ENCODE measurements around the gene ACTN4.

DNA sequence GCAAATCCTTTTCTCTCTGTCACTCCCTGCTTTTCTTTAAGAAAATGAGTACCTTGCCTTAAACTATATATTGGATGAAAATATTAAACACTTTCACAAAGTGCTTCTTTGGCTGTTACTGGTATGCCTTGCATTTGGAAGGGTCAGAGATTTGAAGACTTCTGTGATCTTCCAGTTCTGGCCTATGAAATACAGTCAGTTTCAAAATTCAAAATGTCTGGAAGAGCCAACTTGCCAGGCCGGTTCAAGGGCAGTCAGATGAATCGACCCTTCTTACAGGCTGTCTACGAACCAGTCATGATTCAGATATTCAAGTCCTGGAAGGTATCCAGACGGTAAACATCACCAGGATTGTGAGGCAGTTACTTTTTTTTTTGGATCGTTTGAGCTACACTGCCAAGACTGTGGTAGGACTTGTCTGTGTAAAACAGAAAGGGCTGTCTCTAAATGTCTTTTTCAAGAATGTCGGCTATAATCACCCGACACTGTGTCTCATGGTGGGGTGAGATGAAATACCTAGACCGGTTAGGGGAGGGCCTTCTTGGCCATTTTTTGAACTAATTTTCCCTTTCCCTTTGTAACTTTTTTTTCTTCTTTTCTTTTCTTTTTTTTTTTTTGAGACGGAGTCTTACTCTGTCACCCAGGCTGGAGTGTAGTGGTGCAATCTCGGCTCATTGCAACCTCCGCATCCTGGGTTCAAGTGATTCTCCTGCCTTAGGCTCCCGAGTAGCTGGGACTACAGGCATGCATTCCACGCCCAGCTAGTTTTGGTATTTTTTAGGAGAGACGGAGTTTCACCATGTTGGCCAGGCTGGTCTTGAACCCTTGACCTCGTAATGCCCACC, 11.2 kb downstream of the ACTN4 start:
- TF ChIP-seq, protein P1, sequence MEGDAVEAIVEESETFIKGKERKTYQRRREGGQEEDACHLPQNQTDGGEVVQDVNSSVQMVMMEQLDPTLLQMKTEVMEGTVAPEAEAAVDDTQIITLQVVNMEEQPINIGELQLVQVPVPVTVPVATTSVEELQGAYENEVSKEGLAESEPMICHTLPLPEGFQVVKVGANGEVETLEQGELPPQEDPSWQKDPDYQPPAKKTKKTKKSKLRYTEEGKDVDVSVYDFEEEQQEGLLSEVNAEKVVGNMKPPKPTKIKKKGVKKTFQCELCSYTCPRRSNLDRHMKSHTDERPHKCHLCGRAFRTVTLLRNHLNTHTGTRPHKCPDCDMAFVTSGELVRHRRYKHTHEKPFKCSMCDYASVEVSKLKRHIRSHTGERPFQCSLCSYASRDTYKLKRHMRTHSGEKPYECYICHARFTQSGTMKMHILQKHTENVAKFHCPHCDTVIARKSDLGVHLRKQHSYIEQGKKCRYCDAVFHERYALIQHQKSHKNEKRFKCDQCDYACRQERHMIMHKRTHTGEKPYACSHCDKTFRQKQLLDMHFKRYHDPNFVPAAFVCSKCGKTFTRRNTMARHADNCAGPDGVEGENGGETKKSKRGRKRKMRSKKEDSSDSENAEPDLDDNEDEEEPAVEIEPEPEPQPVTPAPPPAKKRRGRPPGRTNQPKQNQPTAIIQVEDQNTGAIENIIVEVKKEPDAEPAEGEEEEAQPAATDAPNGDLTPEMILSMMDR (conservative IDR thresholded peaks at IDR 0.05), result no peak
- no peak for TF ChIP-seq EZH2 (IDR thresholded peaks at IDR 0.05; ENCODE audit: low read depth)

All from PC-9 (cell line).